Fibroblast of skin of right quadriceps (primary cell): ENCODE results near the gene DRC7.

Experiments used
- DNase-seq: peaks from one replicate; pipeline ENCODE4 v3.0.0-alpha.2; 2013

Gene DRC7, protein sequence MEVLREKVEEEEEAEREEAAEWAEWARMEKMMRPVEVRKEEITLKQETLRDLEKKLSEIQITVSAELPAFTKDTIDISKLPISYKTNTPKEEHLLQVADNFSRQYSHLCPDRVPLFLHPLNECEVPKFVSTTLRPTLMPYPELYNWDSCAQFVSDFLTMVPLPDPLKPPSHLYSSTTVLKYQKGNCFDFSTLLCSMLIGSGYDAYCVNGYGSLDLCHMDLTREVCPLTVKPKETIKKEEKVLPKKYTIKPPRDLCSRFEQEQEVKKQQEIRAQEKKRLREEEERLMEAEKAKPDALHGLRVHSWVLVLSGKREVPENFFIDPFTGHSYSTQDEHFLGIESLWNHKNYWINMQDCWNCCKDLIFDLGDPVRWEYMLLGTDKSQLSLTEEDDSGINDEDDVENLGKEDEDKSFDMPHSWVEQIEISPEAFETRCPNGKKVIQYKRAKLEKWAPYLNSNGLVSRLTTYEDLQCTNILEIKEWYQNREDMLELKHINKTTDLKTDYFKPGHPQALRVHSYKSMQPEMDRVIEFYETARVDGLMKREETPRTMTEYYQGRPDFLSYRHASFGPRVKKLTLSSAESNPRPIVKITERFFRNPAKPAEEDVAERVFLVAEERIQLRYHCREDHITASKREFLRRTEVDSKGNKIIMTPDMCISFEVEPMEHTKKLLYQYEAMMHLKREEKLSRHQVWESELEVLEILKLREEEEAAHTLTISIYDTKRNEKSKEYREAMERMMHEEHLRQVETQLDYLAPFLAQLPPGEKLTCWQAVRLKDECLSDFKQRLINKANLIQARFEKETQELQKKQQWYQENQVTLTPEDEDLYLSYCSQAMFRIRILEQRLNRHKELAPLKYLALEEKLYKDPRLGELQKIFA

DNA sequence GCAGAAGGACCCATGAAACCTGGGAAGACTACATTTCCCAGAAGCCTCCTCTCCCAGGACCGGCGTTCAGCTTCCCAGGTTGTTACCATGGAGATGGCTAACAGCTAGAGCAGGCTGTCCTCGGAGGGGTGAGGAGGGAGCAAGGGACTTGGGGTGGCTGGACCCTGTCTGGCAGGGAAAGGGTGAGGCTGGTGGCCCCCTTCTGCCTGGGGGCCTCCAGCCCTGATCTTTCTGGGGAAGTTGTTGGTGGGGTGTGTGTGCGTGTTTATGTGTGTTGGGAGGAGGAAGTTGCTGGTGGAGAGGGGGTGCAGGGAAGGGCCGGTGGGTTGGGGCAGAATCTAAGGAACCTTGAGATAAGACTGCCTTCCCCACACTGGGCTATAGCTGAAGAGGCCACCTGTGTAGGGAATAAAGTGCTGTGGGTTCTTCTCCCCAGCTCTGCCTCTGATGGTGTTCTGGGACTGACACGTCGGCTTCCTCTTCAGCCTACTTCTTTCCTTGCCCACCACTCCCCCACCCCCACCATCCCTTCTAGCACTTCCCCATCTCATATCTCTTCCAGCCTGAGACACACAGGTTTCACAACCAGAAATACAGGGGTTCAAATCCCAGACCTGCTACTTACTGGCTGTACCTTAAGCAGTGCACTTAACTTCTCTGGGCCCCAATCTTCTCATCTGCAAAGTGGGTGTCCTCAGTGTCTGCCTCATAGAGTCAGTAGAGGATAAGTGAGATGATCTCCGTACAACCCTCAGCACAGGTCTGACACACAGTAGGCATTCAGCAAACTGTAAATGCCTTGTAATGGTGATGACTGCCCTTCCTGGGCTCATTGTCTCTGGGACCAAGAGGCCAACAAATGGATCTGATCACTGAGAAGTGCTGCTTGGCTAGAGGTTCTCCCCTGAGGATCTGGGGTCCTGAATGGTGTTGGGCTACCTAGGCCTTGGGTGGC lies at the start of gene DRC7:
Gene DRC7, plus strand, starts transcription at position 82 of the 955 bp plus-strand sequence. CDS start 3,144 bp downstream, outside the sequence.
- peak; percentile 22 for DNase-seq

- DNase-seq, result no peak
Measured at GRCh38 chr16:57645169-57645568, 49.4 kb upstream of the DRC7 start.

GRCh38 chr16:57645691-57646387 lies 48.8 kb upstream of the DRC7 start:
- peak; percentile 32 for DNase-seq

DNA sequence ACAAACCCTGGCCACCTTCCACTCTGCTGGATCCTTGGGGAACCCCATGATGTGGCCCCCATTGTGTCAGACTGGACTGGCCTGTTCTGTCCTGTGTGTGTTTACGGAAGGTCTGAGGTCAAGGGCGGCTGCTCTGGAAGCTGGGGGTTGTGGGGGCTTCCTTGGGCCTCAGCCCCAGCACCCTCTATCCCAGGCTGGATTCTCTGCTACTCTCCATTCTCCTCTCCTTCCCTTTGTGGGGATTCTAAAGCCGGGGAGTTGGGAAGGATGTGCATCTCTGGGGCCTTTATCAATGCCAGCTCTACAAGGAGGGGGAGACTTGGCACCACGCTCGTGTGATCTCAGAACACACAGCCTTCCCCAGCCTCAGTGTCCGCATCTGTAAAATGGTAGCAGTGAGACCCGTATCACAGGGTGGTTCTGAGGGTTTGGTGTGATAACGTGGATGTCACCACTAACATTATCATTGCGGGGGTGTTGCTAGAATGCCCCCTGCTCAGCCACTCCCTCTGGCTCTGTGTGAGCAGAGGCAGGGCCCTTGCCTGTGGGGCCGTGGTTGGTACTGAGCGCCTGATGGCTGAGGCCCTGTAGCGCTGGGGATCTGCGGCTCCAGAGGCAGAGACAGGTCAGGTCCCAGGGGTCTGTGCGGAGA lies 48.1 kb upstream of the DRC7 start:
- DNase-seq, result no peak

GRCh38 chr16:57647136-57647875 lies 47.3 kb upstream of the DRC7 start:
- no peak for DNase-seq

- no peak for DNase-seq
Measured at GRCh38 chr16:57648125-57648524, 46.5 kb upstream of the DRC7 start.

DNA sequence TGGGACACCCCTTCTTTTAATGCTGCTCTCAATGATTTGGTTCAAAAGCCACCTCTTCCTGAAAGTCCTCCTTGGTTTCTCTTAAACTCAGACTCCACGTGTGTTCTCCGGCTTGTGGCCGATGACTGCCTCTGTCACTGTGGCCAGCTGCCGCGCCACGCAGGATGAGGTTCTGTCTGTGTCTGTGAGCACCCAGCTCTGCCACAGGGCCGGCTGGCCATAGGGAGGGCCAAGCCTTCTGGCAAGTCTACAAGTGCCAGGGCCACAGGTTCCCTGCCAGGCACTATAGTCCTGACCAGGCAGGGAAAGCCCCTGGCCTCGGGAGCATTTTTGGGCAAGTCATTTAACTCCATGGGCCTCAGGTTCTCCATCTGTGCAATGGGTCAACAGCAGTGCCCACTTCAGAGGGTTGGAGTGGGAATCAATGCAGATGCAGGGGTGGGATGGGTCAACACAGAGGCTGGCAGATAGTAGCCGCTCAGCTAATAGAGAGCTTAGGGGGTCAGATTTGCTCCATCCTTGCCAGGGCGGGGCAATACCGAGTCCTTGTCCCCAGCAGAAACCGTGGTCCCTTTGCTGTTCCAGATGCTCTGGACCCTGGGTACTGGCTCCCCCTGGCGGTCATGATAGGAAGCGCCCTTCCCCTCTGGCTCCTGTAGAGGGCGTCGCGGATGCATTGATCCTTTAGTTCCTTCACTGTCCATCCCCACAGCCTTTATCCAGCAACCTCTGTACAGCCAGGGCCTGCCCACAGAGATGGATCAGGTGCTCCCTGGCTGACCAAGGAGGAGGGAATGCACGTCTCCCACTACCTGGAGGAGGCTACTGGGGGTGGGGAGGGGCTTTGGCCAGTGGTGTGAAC lies 45.8 kb upstream of the DRC7 start:
- DNase-seq, result peak; percentile 69

DNA sequence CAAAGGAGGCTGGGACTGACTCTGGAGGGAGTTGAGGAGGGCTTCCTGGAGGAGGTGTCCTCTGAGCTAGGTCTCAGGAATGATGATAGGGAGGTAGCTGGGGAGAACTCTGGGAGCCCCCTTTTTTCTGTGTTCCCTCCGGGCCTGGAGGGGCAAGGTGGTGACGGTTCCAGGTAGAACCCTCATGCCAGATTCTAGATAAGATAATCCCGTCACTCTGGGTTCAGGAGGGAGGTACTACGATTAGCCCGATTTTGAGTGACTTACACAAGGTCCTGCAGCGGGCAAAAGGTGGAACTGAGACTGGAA lies 45.2 kb upstream of the DRC7 start:
- no peak for DNase-seq

DNA sequence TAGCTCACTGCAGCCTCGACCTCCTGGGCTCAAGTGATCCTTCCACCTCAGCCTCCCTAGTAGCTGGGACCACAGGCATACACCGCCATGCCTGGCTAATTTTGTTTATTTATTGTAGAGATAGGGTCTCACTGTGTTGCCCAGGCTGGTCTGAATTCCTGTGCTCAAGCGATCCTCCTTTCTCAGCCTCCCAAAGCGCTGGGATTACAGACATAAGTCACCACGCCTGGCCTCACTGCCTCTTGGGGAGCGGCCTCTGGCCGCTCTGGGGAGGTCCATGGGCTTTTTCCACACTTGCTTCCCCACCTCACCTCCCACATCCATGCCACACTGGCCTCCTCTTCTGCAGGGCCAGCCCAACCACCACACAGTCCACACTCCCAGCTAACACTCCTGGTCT lies 44.8 kb upstream of the DRC7 start:
- no peak for DNase-seq

- DNase-seq, result no peak
Measured at GRCh38 chr16:57651344-57652333, 43.0 kb upstream of the DRC7 start.

- no peak for DNase-seq
Measured at GRCh38 chr16:57652695-57653471, 41.7 kb upstream of the DRC7 start.

GRCh38 chr16:57653936-57654335 lies 40.7 kb upstream of the DRC7 start:
- DNase-seq, result no peak

GRCh38 chr16:57656342-57656955 lies 38.2 kb upstream of the DRC7 start:
- DNase-seq, result no peak

DNA sequence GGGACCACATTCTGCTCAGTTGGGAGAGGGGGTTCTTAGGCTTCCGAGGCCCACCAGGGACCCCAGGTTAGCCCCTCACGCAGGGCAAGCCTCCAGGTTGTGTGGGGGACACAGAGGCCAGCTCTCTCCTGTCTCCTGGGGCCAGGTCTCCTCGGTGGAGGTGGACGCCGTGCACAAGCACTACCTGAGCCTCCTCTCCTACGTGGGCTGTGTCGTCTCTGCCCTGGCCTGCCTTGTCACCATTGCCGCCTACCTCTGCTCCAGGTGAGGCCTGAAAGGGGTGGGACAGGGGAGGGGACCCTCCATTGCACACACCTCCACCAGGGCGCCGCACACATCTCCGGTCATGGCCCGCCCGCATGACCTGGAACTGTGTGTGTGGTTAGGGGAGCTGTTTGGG lies 37.4 kb upstream of the DRC7 start:
- DNase-seq, result no peak

- no peak for DNase-seq
Measured at GRCh38 chr16:57658130-57658877, 36.3 kb upstream of the DRC7 start.

GRCh38 chr16:57658878-57659674 lies 35.5 kb upstream of the DRC7 start:
- DNase-seq, result no peak
